ENCODE results near the gene LRP1B.
"Not testable (repeated sequence)": the region's sequence is repeated elsewhere in the genome, so short reads cannot be mapped to it uniquely, and the experiment has no call there.

LRP1B gene

GRCh38 chr2:140424471-140424870, 1706.3 kb downstream of the LRP1B start:
- no peak overlapping the region for H4K5ac ChIP-seq (ENCODE audit: low read length)
- DNase-seq: no peak
- no peak overlapping the region for H3K4me2 ChIP-seq (ENCODE audit: low read length)
- H2AK5ac ChIP-seq (ENCODE audit: low read length): no peak overlapping the region
- no peak overlapping the region for H2BK5ac ChIP-seq (ENCODE audit: low read length)
- no peak overlapping the region for H3K56ac ChIP-seq (ENCODE audit: low read length)
- no peak overlapping the region for H3K9ac ChIP-seq (ENCODE audit: low read length)
- H3K4me1 ChIP-seq (ENCODE audit: control insufficient read depth, low read depth, low read length): no peaks in the 10 kb centered on the region
- H3K23ac ChIP-seq (ENCODE audit: low read length): no peak overlapping the region
- no peak overlapping the region for H2BK15ac ChIP-seq (replicated peaks; ENCODE audit: low read depth)
- H3K79me1 ChIP-seq (ENCODE audit: low read length): no peaks in the 10 kb centered on the region
- no peak overlapping the region for H3K4ac ChIP-seq (ENCODE audit: low read depth, low read length)
- H3K27ac ChIP-seq (ENCODE audit: low read depth, low read length): no peak overlapping the region
- no peaks in the 10 kb centered on the region for H3K27me3 ChIP-seq (ENCODE audit: insufficient read depth, low read length, poor library complexity)
- no peaks in the 10 kb centered on the region for H3K36me3 ChIP-seq (ENCODE audit: control insufficient read depth, insufficient read depth, low read length)
- H4K8ac ChIP-seq (ENCODE audit: low read depth, low read length): no peak overlapping the region
- H3K18ac ChIP-seq (ENCODE audit: low read length): no peak overlapping the region
- H2BK120ac ChIP-seq (ENCODE audit: low read depth, low read length): no peak overlapping the region
- no peaks in the 10 kb centered on the region for H3K79me2 ChIP-seq (ENCODE audit: control insufficient read depth, insufficient read depth, low read length)
- H3K4me3 ChIP-seq (ENCODE audit: low read length): no peak overlapping the region
- WGBS (ENCODE audit: extremely low coverage, insufficient coverage, low lambda C conversion rate): no CpG with 5 or more reads among the region's 2 CpGs

- Histone ChIP-seq H4K8ac (ENCODE audit: low read depth, low read length) (no peak overlapping the region), H3K18ac (ENCODE audit: low read length) (no peak overlapping the region), H3K56ac (ENCODE audit: low read length) (no peak overlapping the region), H3K27ac (ENCODE audit: low read depth, low read length) (no peak overlapping the region), H2BK15ac (replicated peaks; ENCODE audit: low read depth) (no peak overlapping the region), H3K4me1 (ENCODE audit: control insufficient read depth, low read depth, low read length) (no peaks in the 10 kb centered on the region), H3K79me1 (ENCODE audit: low read length) (no peaks in the 10 kb centered on the region), H2BK120ac (ENCODE audit: low read depth, low read length) (no peak overlapping the region), H2BK5ac (ENCODE audit: low read length) (no peak overlapping the region), H3K9ac (ENCODE audit: low read length) (no peak overlapping the region), H2AK5ac (ENCODE audit: low read length) (no peak overlapping the region), H3K4me3 (ENCODE audit: low read length) (no peak overlapping the region), H4K5ac (ENCODE audit: low read length) (no peak overlapping the region), H3K4me2 (ENCODE audit: low read length) (no peak overlapping the region), H3K4ac (ENCODE audit: low read depth, low read length) (no peak overlapping the region), H3K23ac (ENCODE audit: low read length) (no peak overlapping the region), H3K27me3 (ENCODE audit: insufficient read depth, low read length, poor library complexity) (no peaks in the 10 kb centered on the region), H3K79me2 (ENCODE audit: control insufficient read depth, insufficient read depth, low read length) (no peaks in the 10 kb centered on the region), H3K36me3 (ENCODE audit: control insufficient read depth, insufficient read depth, low read length) (no peaks in the 10 kb centered on the region)
- DNase-seq: no peak
- no CpG with 5 or more reads among the region's 7 CpGs for WGBS (ENCODE audit: extremely low coverage, insufficient coverage, low lambda C conversion rate)
Observed at GRCh38 chr2:140422759-140423158, 1708.1 kb downstream of the LRP1B start.

DNA sequence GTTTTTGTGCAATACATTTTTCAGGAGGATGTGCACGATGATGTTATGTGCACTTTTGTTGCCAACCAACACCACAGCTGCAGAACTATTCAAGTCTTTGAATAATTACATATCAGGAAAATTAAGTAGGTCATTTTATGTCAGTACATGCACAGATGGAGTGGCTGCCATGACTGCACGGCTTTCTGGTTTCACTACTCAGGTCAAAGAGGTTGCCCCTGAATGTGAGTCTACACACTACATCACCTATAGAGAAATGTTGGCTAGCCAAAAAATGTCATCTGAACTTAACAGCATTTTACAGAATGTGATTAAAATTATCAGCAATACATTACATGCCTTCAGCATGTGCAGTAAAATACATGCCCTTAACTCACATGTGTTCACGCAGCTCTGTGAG, 1713.3 kb downstream of the LRP1B start:
- DNase-seq: no peak
- Histone ChIP-seq H3K9ac (ENCODE audit: low read length) (no peak overlapping the region), H3K79me2 (ENCODE audit: control insufficient read depth, insufficient read depth, low read length) (no peaks in the 10 kb centered on the region), H3K23ac (ENCODE audit: low read length) (no peak overlapping the region), H3K4me2 (ENCODE audit: low read length) (no peak overlapping the region), H3K27me3 (ENCODE audit: insufficient read depth, low read length, poor library complexity) (no peaks in the 10 kb centered on the region), H3K56ac (ENCODE audit: low read length) (no peak overlapping the region), H3K36me3 (ENCODE audit: control insufficient read depth, insufficient read depth, low read length) (no peaks in the 10 kb centered on the region), H2BK5ac (ENCODE audit: low read length) (no peak overlapping the region), H3K4me3 (ENCODE audit: low read length) (no peak overlapping the region), H2BK120ac (ENCODE audit: low read depth, low read length) (no peak overlapping the region), H2AK5ac (ENCODE audit: low read length) (no peak overlapping the region), H3K18ac (ENCODE audit: low read length) (no peak overlapping the region), H3K4me1 (ENCODE audit: control insufficient read depth, low read depth, low read length) (no peaks in the 10 kb centered on the region), H4K5ac (ENCODE audit: low read length) (no peak overlapping the region), H3K27ac (ENCODE audit: low read depth, low read length) (no peak overlapping the region), H3K79me1 (ENCODE audit: low read length) (no peaks in the 10 kb centered on the region), H3K4ac (ENCODE audit: low read depth, low read length) (no peak overlapping the region), H4K8ac (ENCODE audit: low read depth, low read length) (no peak overlapping the region), H2BK15ac (replicated peaks; ENCODE audit: low read depth) (no peak overlapping the region)
- no CpG with 5 or more reads among the region's 3 CpGs for WGBS (ENCODE audit: extremely low coverage, insufficient coverage, low lambda C conversion rate)

DNA sequence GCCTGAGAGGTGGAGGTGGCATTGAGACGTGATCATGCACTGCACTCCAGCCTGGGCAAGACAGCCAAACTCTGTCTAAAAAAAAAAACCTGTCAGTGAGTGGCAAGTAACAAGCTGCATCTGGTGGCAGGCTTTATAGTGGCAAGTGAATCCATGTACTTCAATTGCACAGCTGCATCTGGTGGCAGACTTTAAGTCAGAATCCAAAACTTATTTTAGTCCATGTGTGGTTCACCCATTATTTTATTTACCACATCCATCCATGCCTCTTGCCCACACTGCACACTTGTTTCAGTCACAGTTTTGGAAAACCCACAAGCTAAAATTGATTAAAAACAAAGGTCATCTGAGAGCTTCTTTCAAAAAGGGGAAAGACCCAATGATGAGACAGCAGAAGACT, 1714.2 kb downstream of the LRP1B start:
- H3K4me2 ChIP-seq (ENCODE audit: low read length): no peak overlapping the region
- H4K8ac ChIP-seq (ENCODE audit: low read depth, low read length): no peak overlapping the region
- no peak overlapping the region for H3K27ac ChIP-seq (ENCODE audit: low read depth, low read length)
- H3K36me3 ChIP-seq (ENCODE audit: control insufficient read depth, insufficient read depth, low read length): no peaks in the 10 kb centered on the region
- no peak overlapping the region for H3K23ac ChIP-seq (ENCODE audit: low read length)
- H2AK5ac ChIP-seq (ENCODE audit: low read length): no peak overlapping the region
- no peak overlapping the region for H4K5ac ChIP-seq (ENCODE audit: low read length)
- H3K9ac ChIP-seq (ENCODE audit: low read length): no peak overlapping the region
- no peaks in the 10 kb centered on the region for H3K79me1 ChIP-seq (ENCODE audit: low read length)
- DNase-seq: no peak
- H2BK15ac ChIP-seq (replicated peaks; ENCODE audit: low read depth): no peak overlapping the region
- H3K18ac ChIP-seq (ENCODE audit: low read length): no peak overlapping the region
- H3K4ac ChIP-seq (ENCODE audit: low read depth, low read length): no peak overlapping the region
- no peaks in the 10 kb centered on the region for H3K27me3 ChIP-seq (ENCODE audit: insufficient read depth, low read length, poor library complexity)
- no peak overlapping the region for H2BK5ac ChIP-seq (ENCODE audit: low read length)
- H2BK120ac ChIP-seq (ENCODE audit: low read depth, low read length): no peak overlapping the region
- no CpG with 5 or more reads among the region's 1 CpG for WGBS (ENCODE audit: extremely low coverage, insufficient coverage, low lambda C conversion rate)
- no peaks in the 10 kb centered on the region for H3K79me2 ChIP-seq (ENCODE audit: control insufficient read depth, insufficient read depth, low read length)
- no peak overlapping the region for H3K56ac ChIP-seq (ENCODE audit: low read length)
- H3K4me1 ChIP-seq (ENCODE audit: control insufficient read depth, low read depth, low read length): no peaks in the 10 kb centered on the region
- H3K4me3 ChIP-seq (ENCODE audit: low read length): no peak overlapping the region

- not testable (repeated sequence) for H3K79me2 ChIP-seq (ENCODE audit: control insufficient read depth, insufficient read depth, low read length); H3K56ac ChIP-seq (ENCODE audit: low read length); H4K5ac ChIP-seq (ENCODE audit: low read length); H3K27me3 ChIP-seq (ENCODE audit: insufficient read depth, low read length, poor library complexity); H2BK5ac ChIP-seq (ENCODE audit: low read length); H3K18ac ChIP-seq (ENCODE audit: low read length); H3K4me3 ChIP-seq (ENCODE audit: low read length); H3K4ac ChIP-seq (ENCODE audit: low read depth, low read length); H2BK15ac ChIP-seq (replicated peaks; ENCODE audit: low read depth); H4K8ac ChIP-seq (ENCODE audit: low read depth, low read length); H3K36me3 ChIP-seq (ENCODE audit: control insufficient read depth, insufficient read depth, low read length); H2AK5ac ChIP-seq (ENCODE audit: low read length); H3K27ac ChIP-seq (ENCODE audit: low read depth, low read length); H2BK120ac ChIP-seq (ENCODE audit: low read depth, low read length); H3K4me1 ChIP-seq (ENCODE audit: control insufficient read depth, low read depth, low read length); DNase-seq; H3K79me1 ChIP-seq (ENCODE audit: low read length); H3K9ac ChIP-seq (ENCODE audit: low read length); H3K23ac ChIP-seq (ENCODE audit: low read length); H3K4me2 ChIP-seq (ENCODE audit: low read length)
- WGBS (ENCODE audit: extremely low coverage, insufficient coverage, low lambda C conversion rate): no CpG with 5 or more reads among the region's 4 CpGs
Observed at GRCh38 chr2:140415035-140415434, 1715.8 kb downstream of the LRP1B start.

DNA sequence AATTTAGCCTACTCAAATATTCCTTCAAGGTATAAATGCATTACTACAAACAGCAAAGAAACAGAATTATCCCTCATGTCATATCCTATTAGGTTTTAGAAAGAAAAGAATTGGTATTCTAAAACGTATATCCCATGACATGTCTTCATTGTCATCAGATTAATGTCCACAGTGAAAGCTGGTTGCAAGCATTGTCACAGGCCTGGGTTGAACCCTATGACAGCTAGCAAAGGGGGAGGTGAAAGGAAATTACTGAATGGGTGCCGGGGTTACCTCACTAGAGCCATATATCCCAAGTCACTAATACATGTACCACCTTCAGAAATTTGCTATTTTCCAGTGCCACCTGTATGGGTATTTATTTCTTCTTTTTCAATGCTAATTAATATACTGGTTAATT, 1720.1 kb downstream of the LRP1B start:
- no peaks in the 10 kb centered on the region for H3K27me3 ChIP-seq (ENCODE audit: insufficient read depth, low read length, poor library complexity)
- no peaks in the 10 kb centered on the region for H3K4me1 ChIP-seq (ENCODE audit: control insufficient read depth, low read depth, low read length)
- no peak overlapping the region for H3K27ac ChIP-seq (ENCODE audit: low read depth, low read length)
- no peak overlapping the region for H3K18ac ChIP-seq (ENCODE audit: low read length)
- H2BK15ac ChIP-seq (replicated peaks; ENCODE audit: low read depth): no peak overlapping the region
- no peak overlapping the region for H2AK5ac ChIP-seq (ENCODE audit: low read length)
- no peak overlapping the region for H4K5ac ChIP-seq (ENCODE audit: low read length)
- H3K36me3 ChIP-seq (ENCODE audit: control insufficient read depth, insufficient read depth, low read length): no peaks in the 10 kb centered on the region
- no peak overlapping the region for H2BK5ac ChIP-seq (ENCODE audit: low read length)
- no peak overlapping the region for H3K23ac ChIP-seq (ENCODE audit: low read length)
- no peak overlapping the region for H3K4me3 ChIP-seq (ENCODE audit: low read length)
- H3K9ac ChIP-seq (ENCODE audit: low read length): no peak overlapping the region
- H4K8ac ChIP-seq (ENCODE audit: low read depth, low read length): no peak overlapping the region
- H3K56ac ChIP-seq (ENCODE audit: low read length): no peak overlapping the region
- no peak for DNase-seq
- no peak overlapping the region for H2BK120ac ChIP-seq (ENCODE audit: low read depth, low read length)
- H3K4me2 ChIP-seq (ENCODE audit: low read length): no peak overlapping the region
- H3K79me1 ChIP-seq (ENCODE audit: low read length): no peaks in the 10 kb centered on the region
- WGBS (ENCODE audit: extremely low coverage, insufficient coverage, low lambda C conversion rate): no CpG with 5 or more reads among the region's 2 CpGs
- no peak overlapping the region for H3K4ac ChIP-seq (ENCODE audit: low read depth, low read length)
- no peaks in the 10 kb centered on the region for H3K79me2 ChIP-seq (ENCODE audit: control insufficient read depth, insufficient read depth, low read length)
